Mononuclear cell (primary cell): ENCODE data around the gene TCEA3. TPM values are rescaled to one million over a fixed set of nuclear protein-coding genes. Genes with fewer than 3 reads are reported as not detected.

Experiments
- H3K27me3 ChIP-seq: 2 replicates; pipeline ENCODE4 v1.6.0; 2011; ENCODE audit warnings: low read length, control low read depth; ENCODE audit not compliant: insufficient read depth
- H3K4me1 ChIP-seq: 2 replicates; pipeline ENCODE4 v1.5.1; 2011; ENCODE audit warnings: mild to moderate bottlenecking, low read length, control low read depth; ENCODE audit not compliant: insufficient read depth
- H3K4me3 ChIP-seq: 2 replicates; pipeline ENCODE4 v1.5.1; 2011; ENCODE audit warnings: mild to moderate bottlenecking, low read length, moderate library complexity
- H3K9me3 ChIP-seq: 2 replicates; pipeline ENCODE4 v1.5.1; 2011; ENCODE audit warnings: low read depth, mild to moderate bottlenecking, control low read depth, low read length
- total RNA-seq: library from RNA; depleted of rRNA; stranded (reverse); fragments of >200 nt; gene quantifications from one replicate; pipeline ENCODE4 v1.2.3, GENCODE V29; 2012

Gene TCEA3
- total RNA-seq, 1 donor = 19.2 TPM

DNA sequence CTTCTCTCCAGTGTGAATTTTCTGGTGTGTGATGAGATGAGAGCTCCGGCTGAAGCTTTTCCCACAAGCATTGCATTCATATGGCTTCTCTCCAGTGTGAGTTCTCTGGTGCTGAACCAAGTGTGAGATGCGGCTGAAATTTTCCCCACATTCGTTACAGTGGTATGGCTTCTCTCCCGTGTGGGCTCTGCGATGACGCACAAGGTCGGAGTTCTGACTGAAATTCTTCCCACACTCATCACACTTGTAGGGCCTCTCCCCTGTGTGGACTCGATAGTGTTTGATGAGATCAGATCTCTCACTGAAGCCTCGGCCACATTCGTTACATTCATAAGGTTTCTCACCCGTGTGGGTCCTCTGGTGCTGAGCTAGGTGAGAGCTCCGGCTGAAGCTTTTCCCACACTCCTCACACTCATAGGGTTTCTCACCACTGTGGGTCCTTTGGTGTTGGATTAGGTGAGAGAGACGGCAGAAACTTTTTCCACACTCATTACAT, 62.3 kb downstream of the TCEA3 start:
- Histone ChIP-seq H3K9me3 (peaks cover 52% of the 10 kb centered on the region), H3K4me1 (peaks cover 5% of the 10 kb centered on the region), H3K27me3 (no peaks in the 10 kb centered on the region), H3K4me3 (no peak overlapping the region)

DNA sequence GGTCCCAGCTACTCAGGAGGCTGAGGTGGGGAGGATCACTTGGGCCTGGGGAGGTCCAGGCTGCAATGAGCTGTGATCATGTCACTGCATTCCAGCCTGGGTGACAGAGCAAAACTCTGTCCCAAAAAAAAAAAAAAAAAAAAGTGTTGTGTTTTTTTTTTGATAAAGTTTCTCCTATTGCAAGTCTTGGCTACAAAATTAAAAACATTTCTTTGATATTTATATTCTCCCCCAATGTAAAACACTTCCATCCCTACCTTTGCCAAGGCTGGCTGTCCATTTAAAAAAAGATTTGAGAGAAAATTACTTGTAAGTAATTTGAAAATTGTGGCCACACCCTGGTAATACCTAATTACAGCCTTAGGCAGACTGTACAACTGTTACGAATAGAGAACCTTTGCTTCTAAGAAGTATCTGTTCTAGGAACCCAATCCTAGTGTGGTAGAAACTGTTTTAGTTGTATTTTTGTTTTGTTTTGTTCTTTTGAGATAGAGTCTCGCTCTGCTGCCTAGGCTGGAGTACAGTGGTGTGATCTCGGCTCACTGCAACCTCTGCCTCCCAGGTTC, 66.2 kb downstream of the TCEA3 start:
- H3K27me3 ChIP-seq = no peaks in the 10 kb centered on the region
- H3K4me3 ChIP-seq = no peak overlapping the region
- H3K9me3 ChIP-seq = peaks cover 41% of the 10 kb centered on the region
- no peaks in the 10 kb centered on the region for H3K4me1 ChIP-seq

DNA sequence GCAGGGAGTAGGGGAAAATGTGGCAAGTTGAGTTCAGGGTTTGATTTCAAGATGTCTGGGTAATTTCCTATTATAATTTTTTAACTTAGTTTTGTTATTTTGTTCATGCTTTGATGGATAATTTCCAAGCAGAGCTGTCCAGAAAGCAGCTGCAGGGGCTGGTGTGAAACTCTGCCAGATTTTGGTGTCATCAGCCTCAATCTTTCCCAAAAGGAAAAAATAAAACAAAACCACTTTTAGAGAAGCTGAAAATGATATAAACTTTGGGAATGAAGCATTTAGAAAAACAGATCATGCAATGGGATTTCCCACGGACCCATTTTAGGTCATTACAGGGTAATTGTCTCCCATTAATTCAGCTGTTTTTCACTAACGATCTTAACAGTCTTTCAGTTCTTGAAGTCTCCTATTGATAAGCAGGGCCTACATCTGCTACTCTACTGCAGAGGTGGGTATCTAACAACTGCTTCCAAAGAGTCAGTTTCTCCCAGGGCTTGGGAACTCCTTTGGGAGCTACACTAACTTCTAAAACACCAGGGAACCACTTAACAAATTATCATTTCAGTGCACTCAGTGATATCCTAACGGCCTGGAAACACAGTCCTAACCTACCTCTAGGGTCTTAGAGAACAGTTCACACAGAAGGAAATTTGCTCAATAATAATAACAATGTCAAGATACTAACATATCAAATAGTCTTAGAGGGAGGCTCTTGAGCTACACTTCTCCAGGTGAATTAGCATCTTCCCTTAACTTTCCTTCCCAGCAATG, 67.2 kb downstream of the TCEA3 start:
- Histone ChIP-seq H3K9me3 (peaks cover 30% of the 10 kb centered on the region), H3K4me3 (no peak overlapping the region), H3K27me3 (no peaks in the 10 kb centered on the region), H3K4me1 (no peaks in the 10 kb centered on the region)

DNA sequence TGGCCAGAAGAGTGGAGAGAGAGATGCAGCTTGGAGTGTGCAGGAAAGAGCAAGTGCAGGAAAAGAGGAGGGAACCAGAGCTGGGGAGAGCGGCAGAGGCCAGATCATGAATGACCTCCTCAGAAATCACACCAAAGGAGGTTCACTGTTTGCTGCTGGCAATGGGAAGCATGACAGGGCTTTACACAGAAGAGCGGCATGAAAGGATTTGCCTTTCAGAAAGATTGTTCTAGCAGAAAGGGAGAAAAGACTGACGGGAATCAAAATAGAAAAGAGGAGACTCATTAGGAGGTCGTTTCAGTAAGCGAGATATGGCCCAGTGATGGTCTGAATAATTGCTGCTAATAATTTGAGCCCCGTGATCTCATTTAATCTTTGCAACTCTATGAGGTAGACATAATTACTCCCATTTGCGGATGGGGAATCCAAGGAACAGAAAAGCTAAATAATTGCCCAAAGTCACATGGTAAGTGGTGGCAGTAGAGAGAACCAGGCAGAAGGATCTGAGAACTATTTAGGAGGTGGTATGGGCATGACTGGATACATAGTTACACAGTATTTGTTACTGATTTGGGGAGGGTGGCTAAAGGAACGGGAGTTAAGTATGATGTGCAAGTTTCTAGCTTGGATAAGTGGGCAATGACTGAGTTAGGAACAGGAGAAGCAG, 67.9 kb downstream of the TCEA3 start:
- no peak overlapping the region for H3K4me3 ChIP-seq
- peaks cover 23% of the 10 kb centered on the region for H3K9me3 ChIP-seq
- H3K4me1 ChIP-seq = no peaks in the 10 kb centered on the region
- H3K27me3 ChIP-seq = no peaks in the 10 kb centered on the region

DNA sequence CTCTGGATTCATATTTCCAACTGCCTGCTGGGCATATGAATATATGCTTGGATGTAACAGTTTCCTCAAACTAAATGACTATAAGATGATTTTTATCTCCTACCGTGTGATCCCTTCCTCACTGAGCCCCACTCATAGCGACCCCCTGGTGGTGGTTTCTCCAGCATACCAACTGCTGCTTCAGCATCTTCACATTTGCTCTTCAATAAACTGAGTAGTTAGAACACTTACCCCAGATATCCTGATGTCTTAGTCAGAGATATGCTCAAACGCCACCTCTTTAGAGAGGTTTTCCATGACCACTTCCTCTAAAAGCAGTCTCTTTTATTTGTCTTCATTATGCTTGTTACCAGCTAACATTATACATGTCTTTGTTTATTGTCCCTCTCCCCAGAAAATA, 70.3 kb downstream of the TCEA3 start:
- Histone ChIP-seq H3K4me1 (no peaks in the 10 kb centered on the region), H3K9me3 (no peaks in the 10 kb centered on the region), H3K27me3 (no peaks in the 10 kb centered on the region), H3K4me3 (no peak overlapping the region)

DNA sequence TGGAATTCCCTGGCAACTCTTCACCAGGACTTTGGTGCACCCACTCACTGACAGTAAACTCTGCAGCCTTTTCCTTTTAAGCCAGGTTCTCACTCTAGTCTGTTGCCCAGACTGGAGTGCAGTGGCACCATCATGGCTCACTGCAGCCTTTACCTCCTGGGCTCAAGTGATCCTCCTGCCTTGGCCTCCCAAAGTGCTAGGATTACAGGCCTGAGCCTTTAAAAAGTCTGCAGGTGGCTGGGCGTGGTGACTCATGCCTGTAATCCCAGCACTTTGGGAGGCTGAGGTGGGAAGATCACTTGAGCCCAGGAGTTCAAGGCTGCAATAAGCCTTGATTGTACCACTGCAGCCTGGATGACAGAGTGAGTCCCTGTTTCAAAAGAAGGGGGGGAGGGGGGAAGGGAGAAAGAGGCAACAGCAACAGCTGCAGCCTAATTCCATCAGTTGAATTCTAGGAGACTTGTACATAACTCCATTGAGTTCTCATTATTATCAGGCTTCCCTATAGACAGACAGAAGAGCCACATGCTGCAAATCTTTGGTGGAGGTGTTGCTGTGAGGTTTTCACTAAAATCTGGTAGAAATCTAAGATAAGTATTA, 72.4 kb downstream of the TCEA3 start:
- no peak overlapping the region for H3K4me3 ChIP-seq
- no peaks in the 10 kb centered on the region for H3K4me1 ChIP-seq
- no peaks in the 10 kb centered on the region for H3K27me3 ChIP-seq
- H3K9me3 ChIP-seq = no peaks in the 10 kb centered on the region

DNA sequence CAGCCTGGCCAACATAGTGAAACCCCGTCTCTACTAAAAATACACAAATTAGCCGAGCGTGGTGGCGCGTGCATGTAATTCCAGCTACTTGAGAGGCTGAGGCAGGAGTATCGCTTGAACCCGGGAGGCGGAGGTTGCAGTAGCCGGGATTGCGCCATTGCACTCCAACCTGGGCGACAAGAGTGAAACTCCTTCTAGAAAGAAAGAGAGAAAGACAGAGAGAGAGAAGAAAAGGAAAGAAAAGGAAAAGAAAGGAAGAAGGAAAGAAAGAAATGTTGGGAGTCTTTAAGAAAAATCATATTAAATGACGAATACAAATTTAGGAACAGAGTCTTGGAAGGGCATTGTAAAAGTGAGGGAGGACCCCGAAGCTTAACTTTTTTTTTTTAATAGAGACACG, 78.6 kb downstream of the TCEA3 start:
- Histone ChIP-seq H3K4me1 (peaks cover 30% of the 10 kb centered on the region), H3K9me3 (no peaks in the 10 kb centered on the region), H3K27me3 (no peaks in the 10 kb centered on the region), H3K4me3 (no peak overlapping the region)

DNA sequence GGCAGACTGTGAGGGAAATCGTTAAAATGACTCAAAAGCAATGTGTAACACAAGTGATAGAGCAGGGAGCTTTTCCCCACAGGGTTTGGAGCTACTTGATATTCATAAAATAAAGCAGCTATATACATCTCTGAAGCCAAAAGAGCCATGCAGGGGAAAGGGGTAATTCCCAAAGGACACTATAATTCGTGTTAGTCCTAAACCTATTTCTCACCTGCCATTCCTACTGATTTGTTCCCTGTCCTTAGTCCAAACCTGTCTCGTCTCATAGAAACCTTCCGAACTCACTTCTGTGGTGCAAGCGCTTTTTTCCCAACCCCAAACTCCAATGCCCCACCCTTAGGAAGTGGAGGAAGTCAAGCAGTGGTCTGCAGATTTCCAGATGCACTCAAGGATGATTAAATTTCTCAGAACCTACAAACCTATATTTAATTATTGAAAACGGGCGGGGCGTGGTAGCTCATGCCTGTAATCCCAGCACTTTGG, 79.5 kb downstream of the TCEA3 start:
- Histone ChIP-seq H3K27me3 (no peaks in the 10 kb centered on the region), H3K9me3 (no peaks in the 10 kb centered on the region), H3K4me1 (peaks cover 30% of the 10 kb centered on the region), H3K4me3 (peak overlapping the region; percentile 60)

DNA sequence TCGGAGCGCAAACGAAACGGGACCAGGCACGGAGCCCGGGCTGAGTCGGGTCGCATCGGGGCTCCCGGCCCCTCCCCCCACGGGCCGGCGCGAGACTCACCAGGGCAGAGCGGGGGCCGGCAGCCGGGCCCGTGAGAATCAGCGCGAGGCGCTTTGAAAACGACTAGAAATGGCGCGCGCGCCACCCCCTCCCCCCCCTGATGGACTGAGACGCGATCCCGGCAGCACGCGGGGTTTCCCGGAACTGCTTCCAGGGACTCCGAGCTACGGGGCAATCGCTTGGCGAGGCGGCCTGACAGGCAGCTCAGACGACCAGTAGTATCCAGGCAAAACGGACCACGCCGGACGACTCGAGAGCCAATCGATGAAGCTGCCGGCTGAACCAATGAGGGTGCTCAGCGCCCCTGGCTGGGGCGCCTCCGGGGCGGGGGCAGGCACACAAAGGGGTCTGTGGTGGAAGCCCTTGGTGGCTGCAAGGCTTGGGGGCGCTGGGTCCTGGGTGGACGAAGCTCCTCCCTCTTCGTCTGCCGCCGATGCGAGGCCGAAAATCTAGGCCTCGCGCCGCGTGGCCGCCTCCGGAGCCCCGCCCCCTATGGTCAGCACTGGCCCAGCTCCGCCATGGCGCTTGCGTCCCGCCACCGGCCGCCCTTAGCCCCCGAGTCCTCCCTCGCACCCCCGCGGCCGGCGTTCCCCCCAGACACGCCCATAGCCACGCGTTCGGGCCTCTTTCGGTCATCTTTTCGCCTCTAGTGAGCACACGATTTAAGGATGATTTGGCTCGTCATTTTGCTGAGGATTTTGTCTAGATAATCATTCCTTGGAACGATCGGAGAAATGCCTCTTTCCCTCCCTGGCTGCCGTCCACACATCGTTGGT, 80.2 kb downstream of the TCEA3 start, which contains the start of gene HNRNPR:
Gene HNRNPR (minus strand): TSS at position 174 of the 876 bp plus-strand sequence. CDS start 3,276 bp downstream, outside the sequence.
- Histone ChIP-seq H3K4me3 (peak within 1 kb of the TSS; percentile 60), H3K27me3 (no peaks in the 10 kb centered on the region), H3K9me3 (no peaks in the 10 kb centered on the region), H3K4me1 (peaks cover 33% of the 10 kb centered on the region)

DNA sequence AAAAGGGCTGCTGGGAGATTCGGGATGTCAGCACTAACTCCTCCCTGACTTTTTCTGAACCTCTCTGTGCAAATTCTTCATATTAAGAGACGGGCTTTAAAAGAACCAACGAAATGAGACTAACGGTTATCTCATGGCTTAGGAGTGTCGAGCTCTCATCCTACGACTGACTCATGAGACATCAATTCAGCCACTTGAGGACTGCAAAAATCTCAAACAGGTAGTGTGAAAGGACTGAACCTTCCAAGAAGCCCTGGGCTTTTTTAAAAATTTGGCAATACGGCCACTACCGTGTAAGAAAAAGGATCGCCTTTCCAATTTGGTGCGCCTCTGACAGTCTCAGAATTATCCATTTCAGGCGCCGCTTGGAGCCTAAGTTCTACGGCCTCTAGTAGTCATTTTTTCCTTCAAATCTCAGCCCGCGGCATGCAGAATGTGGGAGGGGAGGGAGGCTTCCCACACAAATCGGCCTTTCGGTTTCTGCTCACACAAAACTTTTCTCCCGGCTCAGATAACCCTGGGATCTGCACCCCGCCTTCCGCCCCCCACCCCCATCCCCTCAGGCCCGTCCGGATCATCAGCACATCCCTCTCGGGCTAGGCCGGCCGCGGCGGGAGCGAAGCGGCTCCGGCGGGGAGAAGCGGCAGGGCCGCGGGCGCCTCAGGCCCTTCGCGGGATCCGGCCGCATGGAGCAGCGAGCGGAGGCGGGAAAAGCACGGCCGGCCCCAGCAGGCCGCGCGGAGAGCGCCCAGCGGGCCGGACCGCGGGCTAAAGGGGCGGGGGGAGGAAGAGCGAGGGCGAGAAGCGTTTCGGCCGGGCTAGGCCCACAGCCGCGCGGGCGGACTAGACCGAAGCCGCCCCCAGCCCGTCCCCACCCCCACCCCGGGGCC, 81.1 kb downstream of the TCEA3 start:
- no peaks in the 10 kb centered on the region for H3K9me3 ChIP-seq
- H3K4me3 ChIP-seq = peak overlapping the region; percentile 60
- H3K27me3 ChIP-seq = no peaks in the 10 kb centered on the region
- H3K4me1 ChIP-seq = peaks cover 33% of the 10 kb centered on the region

DNA sequence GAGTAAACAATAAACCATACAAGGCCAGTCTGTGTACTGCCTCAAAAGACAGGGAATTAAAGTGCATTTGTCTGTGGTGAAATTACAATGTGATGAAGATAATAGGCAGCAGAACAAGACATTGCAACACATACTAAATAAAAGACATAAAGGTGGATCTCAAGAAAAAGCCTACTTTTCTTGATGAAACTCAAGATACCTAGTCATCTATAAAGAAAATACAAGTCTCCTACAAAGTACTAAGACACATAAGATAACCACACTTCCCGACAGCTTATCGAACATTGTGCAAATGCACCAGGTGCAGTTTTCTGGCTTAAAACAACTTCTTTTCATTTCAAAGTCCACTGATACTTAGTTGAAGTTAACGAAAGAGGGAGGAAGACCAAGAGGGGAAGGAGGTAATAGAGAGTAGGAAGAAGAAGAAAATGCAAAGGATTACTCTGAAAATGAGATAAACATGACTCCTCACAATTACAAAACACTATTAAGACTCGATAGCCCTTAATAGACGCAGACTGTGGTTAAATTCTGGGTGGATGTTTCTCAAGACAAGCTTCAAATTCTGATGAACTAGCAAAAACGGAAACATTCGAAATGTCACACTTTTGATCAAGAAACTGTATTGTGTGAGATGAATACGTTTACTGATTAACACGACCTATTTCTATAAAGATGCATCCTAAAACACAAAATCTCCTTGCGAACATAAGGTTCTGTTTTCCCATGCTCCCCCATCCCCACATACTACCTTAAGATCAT, 82.4 kb downstream of the TCEA3 start:
- H3K4me1 ChIP-seq = peaks cover 33% of the 10 kb centered on the region
- no peaks in the 10 kb centered on the region for H3K9me3 ChIP-seq
- peak overlapping the region; percentile 10 for H3K4me3 ChIP-seq
- no peaks in the 10 kb centered on the region for H3K27me3 ChIP-seq

DNA sequence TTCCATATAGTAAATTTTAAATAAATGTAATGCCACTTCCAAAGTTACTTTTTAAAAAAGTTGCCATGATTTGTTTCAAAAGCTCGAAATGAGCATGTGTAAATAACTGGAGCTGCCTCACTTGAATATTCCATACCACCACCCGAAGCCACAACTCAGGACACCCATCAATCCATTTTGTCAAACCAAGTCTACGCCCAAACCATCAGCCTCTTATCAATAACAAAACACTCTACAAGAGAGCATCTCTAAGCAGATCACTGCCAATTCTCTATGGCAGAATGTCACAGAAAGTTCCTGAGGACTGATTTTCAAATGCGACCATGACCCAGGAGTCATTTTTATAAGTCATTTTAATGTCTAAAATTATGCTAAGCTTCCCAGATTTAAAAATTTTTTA, 84.9 kb downstream of the TCEA3 start:
- H3K9me3 ChIP-seq = no peaks in the 10 kb centered on the region
- H3K4me1 ChIP-seq = peaks cover 26% of the 10 kb centered on the region
- H3K27me3 ChIP-seq = no peaks in the 10 kb centered on the region
- H3K4me3 ChIP-seq = no peak overlapping the region

DNA sequence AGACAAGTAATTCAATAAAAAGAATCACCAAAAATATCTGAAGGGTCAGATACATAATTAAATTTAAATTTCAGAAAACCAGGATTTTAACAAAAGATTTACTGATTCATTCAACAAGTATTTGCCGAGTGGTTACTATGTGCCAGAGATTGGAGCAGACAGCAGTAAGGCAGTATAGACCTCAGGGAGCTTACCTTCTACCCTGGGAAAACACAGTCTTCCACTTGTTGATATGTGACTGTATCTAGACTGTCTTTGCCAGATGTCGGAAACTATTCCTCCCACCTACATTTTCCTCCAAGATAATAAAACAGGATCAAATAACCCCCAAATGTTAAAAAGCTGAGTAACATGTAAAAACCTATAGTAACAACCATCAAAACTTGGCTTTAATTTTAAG, 86.7 kb downstream of the TCEA3 start:
- Histone ChIP-seq H3K4me3 (no peak overlapping the region), H3K4me1 (peaks cover 21% of the 10 kb centered on the region), H3K9me3 (no peaks in the 10 kb centered on the region)

More for the DNA sequence above, 86.7 kb downstream of the TCEA3 start:
- H3K27me3 ChIP-seq = no peaks in the 10 kb centered on the region
